Upper lobe of left lung (tissue), 4 donors: ENCODE data around the gene C11orf24.

Experiments used
- EP300 ChIP-seq, 4 donors: sonication (generic); formaldehyde crosslinking; IDR thresholded peaks; one replicate each; pipeline ENCODE4 v1.5.1; 2017; ENCODE audit warnings: antibody characterized with exemption in 4 of 4, control low read depth in 2 of 4
- POLR2A ChIP-seq, 4 donors: fragments of 450-650 bp; IDR thresholded peaks; one replicate each; pipeline ENCODE4 v1.5.1; 2016 to 2017; ENCODE audit warnings: antibody characterized with exemption in 4 of 4, mild to moderate bottlenecking in 2 of 4
- POLR2AphosphoS5 ChIP-seq, 2 donors: sonication (generic); formaldehyde crosslinking; IDR thresholded peaks; one replicate each; pipeline ENCODE4 v1.5.1; 2017; ENCODE audit warnings: antibody characterized with exemption in 2 of 2
- TF ChIP-seq, protein P1 (sequence below), 6 experiments: fragments of 450-650 bp in 4 of 6; fragments of 200-600 bp in 2 of 6; sonication (generic) in 2 of 6; IDR thresholded peaks; one replicate each; pipeline ENCODE4 v1.5.1; 2016 to 2019; ENCODE audit warnings: antibody characterized with exemption in 6 of 6

DNA sequence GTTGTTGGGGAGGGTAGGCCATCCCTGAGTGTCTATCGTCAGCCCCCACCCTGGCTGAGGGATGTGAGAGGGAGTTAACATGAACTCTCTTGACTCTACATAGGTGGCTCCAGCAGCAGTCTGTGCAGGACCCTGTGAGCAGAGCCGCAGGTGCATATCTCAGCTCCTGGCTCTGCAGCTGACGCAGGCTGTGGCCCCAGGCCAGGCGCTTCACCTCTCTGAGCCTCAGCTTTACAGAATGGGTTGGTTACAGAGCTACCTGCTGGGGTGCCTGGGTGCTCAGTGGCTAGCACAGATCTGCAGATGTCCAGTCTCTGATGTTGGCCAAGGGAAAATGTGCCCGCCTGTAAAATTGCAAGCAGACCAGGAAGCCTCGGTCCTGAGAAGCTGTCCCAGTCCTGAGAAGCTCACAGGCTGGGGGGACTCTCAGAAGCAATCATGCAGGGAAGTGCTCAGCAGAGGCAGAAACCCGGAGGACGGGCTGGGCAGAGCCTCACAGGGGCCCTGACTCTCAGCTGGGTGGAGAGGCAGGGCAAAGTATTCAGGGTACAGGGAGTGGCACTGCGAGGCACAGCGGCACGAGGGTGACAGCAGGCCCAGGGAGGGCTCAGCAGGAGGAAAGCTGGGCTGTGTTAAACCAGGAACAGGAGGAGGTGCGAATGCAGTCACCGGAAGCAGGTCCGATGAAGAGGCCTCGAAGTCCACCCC is 24.7 kb upstream of the C11orf24 start:
- TF ChIP-seq, protein P1, sequence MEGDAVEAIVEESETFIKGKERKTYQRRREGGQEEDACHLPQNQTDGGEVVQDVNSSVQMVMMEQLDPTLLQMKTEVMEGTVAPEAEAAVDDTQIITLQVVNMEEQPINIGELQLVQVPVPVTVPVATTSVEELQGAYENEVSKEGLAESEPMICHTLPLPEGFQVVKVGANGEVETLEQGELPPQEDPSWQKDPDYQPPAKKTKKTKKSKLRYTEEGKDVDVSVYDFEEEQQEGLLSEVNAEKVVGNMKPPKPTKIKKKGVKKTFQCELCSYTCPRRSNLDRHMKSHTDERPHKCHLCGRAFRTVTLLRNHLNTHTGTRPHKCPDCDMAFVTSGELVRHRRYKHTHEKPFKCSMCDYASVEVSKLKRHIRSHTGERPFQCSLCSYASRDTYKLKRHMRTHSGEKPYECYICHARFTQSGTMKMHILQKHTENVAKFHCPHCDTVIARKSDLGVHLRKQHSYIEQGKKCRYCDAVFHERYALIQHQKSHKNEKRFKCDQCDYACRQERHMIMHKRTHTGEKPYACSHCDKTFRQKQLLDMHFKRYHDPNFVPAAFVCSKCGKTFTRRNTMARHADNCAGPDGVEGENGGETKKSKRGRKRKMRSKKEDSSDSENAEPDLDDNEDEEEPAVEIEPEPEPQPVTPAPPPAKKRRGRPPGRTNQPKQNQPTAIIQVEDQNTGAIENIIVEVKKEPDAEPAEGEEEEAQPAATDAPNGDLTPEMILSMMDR (IDR thresholded peaks at IDR 0.05): no peak
- TF ChIP-seq POLR2A (IDR thresholded peaks at IDR 0.05) (no peak), POLR2AphosphoS5 (IDR thresholded peaks at IDR 0.05) (no peak), EP300 (IDR thresholded peaks at IDR 0.05) (no peak)
